HG03159 (cell line): Measurements from ENCODE around the gene PLCB1.
"Not testable (repeated sequence)": the region's sequence is repeated elsewhere in the genome, so short reads cannot be mapped to it uniquely, and the experiment has no call there.

Experiments
- ATAC-seq: cut with Tn5 transposase; IDR thresholded peaks from one replicate; pipeline ENCODE4 v1.9.1; 2021; ENCODE audit warnings: mild to moderate bottlenecking, moderate library complexity; ENCODE audit not compliant: unreplicated experiment

The PLCB1 gene

GRCh38 chr20:8431538-8432434 is 299.7 kb downstream of the PLCB1 start:
- ATAC-seq, result no peak

GRCh38 chr20:8432435-8433148 is 300.5 kb downstream of the PLCB1 start:
- ATAC-seq, result no peak

- no peak for ATAC-seq
Observed at GRCh38 chr20:8433291-8433690, 301.2 kb downstream of the PLCB1 start.

GRCh38 chr20:8434326-8434876 is 302.3 kb downstream of the PLCB1 start:
- no peak for ATAC-seq

- ATAC-seq, result no peak
Observed at GRCh38 chr20:8435285-8436035, 303.4 kb downstream of the PLCB1 start.

- not testable (repeated sequence) for ATAC-seq
Observed at GRCh38 chr20:8436938-8437337, 304.9 kb downstream of the PLCB1 start.

GRCh38 chr20:8438748-8439147 is 306.7 kb downstream of the PLCB1 start:
- ATAC-seq, result no peak

- no peak for ATAC-seq
Observed at GRCh38 chr20:8443464-8444072, 311.5 kb downstream of the PLCB1 start.

GRCh38 chr20:8447262-8448120 is 315.4 kb downstream of the PLCB1 start:
- no peak for ATAC-seq

- ATAC-seq, result no peak
Observed at GRCh38 chr20:8449123-8449522, 317.1 kb downstream of the PLCB1 start.

- peak; percentile 60 for ATAC-seq
Observed at GRCh38 chr20:8454137-8454712, 322.2 kb downstream of the PLCB1 start.

- ATAC-seq, result no peak
Observed at GRCh38 chr20:8456765-8457164, 324.7 kb downstream of the PLCB1 start.

GRCh38 chr20:8457978-8458377 is 325.9 kb downstream of the PLCB1 start:
- ATAC-seq, result no peak

GRCh38 chr20:8461186-8461585 is 329.1 kb downstream of the PLCB1 start:
- ATAC-seq, result no peak

- ATAC-seq, result no peak
Observed at GRCh38 chr20:8464368-8464767, 332.3 kb downstream of the PLCB1 start.

- not testable (repeated sequence) for ATAC-seq
Observed at GRCh38 chr20:8466781-8467180, 334.7 kb downstream of the PLCB1 start.

GRCh38 chr20:8470156-8470555 is 338.1 kb downstream of the PLCB1 start:
- no peak for ATAC-seq

GRCh38 chr20:8471465-8471864 is 339.4 kb downstream of the PLCB1 start:
- ATAC-seq, result no peak

GRCh38 chr20:8473459-8473858 is 341.4 kb downstream of the PLCB1 start:
- ATAC-seq, result no peak
